Upper lobe of left lung (tissue), 6 donors: ENCODE results near the gene MAEA. TPM values are rescaled to one million over a fixed set of nuclear protein-coding genes. Genes with fewer than 3 reads are reported as not detected.
A peak's percentile ranks its signal among the peaks of the same experiment; 100 is the strongest.
"Not testable (repeated sequence)": the region's sequence is repeated elsewhere in the genome, so short reads cannot be mapped to it uniquely, and the experiment has no call there.

Experiments
- ATAC-seq, 2 donors: fragments of 200-7000 bp; cut with Tn5 transposase; one replicate each; pipeline ENCODE4 v1.9.1; 2022; ENCODE audit warnings: mild to moderate bottlenecking in 2 of 2, moderate library complexity in 2 of 2; ENCODE audit not compliant: low FRiP score in 2 of 2
- DNase-seq, 2 donors: peaks; one replicate each; pipeline ENCODE4 v3.0.0-alpha.2; 2019 to 2020
- H3K27ac ChIP-seq, 4 donors: fragments of 200-600 bp; sonication (generic); one replicate each; pipeline ENCODE4 v1.5.1; 2016 to 2019
- H3K27me3 ChIP-seq, 4 donors: fragments of 200-600 bp; sonication (generic); one replicate each; pipeline ENCODE4 v1.5.1; 2017 to 2019
- H3K36me3 ChIP-seq, 4 donors: fragments of 200-600 bp; sonication (generic); one replicate each; pipeline ENCODE4 v1.5.1; 2016 to 2019
- H3K4me1 ChIP-seq, 4 donors: fragments of 200-600 bp; sonication (generic); one replicate each; pipeline ENCODE4 v1.5.1; 2018 to 2019
- H3K4me3 ChIP-seq, 4 donors: fragments of 200-600 bp; sonication (generic); one replicate each; pipeline ENCODE4 v1.5.1; 2017 to 2019; ENCODE audit warnings: mild to moderate bottlenecking in 2 of 4, moderate library complexity in 1 of 4
- H3K9me3 ChIP-seq, 4 donors: fragments of 200-600 bp; sonication (generic); one replicate each; pipeline ENCODE4 v1.5.1; 2018 to 2019
- EP300 ChIP-seq, 4 donors: sonication (generic); formaldehyde crosslinking; IDR thresholded peaks; one replicate each; pipeline ENCODE4 v1.5.1; 2017; ENCODE audit warnings: antibody characterized with exemption in 4 of 4, control low read depth in 2 of 4
- POLR2A ChIP-seq, 4 donors: fragments of 450-650 bp; IDR thresholded peaks; one replicate each; pipeline ENCODE4 v1.5.1; 2016 to 2017; ENCODE audit warnings: antibody characterized with exemption in 4 of 4, mild to moderate bottlenecking in 2 of 4
- POLR2AphosphoS5 ChIP-seq, 2 donors: sonication (generic); formaldehyde crosslinking; IDR thresholded peaks; one replicate each; pipeline ENCODE4 v1.5.1; 2017; ENCODE audit warnings: antibody characterized with exemption in 2 of 2
- WGBS, 2 donors: methylation state at CpG; one replicate each; pipeline ENCODE4 v1.1.5; 2017 to 2018; 5-methylcytosine and 5-hydroxymethylcytosine counted together
- total RNA-seq, 6 donors: library from RNA; depleted of rRNA in 4 of 6; stranded (reverse); fragments of >200 nt in 4 of 6; gene quantifications; one replicate each; pipeline versions ENCODE4 v1.1.0 to v1.2.1, GENCODE V29; 2016 to 2021
- TF ChIP-seq, protein P1 (sequence below), 6 experiments: fragments of 450-650 bp in 4 of 6; fragments of 200-600 bp in 2 of 6; sonication (generic) in 2 of 6; IDR thresholded peaks; one replicate each; pipeline ENCODE4 v1.5.1; 2016 to 2019; ENCODE audit warnings: antibody characterized with exemption in 6 of 6
- donor health status: DM: no; HTN: no; CAD: no; lungs with moderate emphysema.
- donor health status: DM: no; HTN: yes; CAD: no; lungs with severe emphysema.

Gene MAEA
- total RNA-seq, 6 donors from 2014 or later, result 58.5 to 289 (median 73.0) TPM

DNA sequence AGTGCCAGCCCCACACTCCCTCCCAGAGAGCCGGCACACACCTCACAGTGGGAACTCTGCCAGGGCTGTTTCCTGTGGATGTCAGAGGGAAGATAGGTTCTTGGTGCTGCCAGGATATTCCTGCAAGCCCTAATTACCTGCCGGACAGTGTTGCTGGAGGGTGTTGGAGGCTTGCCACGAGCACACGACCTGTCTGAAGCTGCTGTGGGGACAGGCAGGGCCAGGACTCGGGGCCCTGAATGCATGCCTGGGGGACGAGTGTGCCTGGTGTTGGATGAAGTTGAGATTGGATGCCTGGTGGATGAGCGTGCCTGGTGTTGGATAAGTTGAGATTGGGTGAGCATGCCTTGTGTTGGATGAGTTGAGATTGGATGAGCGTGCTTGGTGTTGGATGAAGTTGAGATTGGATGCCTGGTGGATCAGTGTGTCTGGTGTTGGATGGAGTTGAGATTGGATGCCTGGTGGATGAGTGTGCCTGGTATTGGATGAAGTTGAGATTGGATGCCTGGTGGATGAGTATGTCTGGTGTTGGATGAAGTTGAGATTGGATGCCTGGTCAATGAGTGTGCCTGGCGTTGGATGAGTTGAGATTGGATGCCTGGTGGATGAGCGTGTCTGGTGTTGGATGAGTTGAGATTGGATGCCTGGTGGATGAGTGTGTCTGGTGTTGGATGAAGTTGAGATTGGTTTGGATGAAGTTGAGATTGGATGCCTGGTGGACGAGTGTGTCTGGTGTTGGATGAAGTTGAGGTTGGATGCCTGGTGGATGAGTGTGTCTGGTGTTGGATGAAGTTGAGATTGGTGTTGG is 34.1 kb downstream of the MAEA start:
- Histone ChIP-seq H3K4me1 (no peaks in the 10 kb centered on the region), H3K27me3 (no peaks in the 10 kb centered on the region), H3K36me3 (peaks cover 8 to 88% (median 56%) of the 10 kb centered on the region in 4 donors), H3K9me3 (no peaks in the 10 kb centered on the region), H3K4me3 (no peak overlapping the region), H3K27ac (no peak overlapping the region)
- TF ChIP-seq EP300 (IDR thresholded peaks at IDR 0.05), result no peak
- TF ChIP-seq, protein P1, sequence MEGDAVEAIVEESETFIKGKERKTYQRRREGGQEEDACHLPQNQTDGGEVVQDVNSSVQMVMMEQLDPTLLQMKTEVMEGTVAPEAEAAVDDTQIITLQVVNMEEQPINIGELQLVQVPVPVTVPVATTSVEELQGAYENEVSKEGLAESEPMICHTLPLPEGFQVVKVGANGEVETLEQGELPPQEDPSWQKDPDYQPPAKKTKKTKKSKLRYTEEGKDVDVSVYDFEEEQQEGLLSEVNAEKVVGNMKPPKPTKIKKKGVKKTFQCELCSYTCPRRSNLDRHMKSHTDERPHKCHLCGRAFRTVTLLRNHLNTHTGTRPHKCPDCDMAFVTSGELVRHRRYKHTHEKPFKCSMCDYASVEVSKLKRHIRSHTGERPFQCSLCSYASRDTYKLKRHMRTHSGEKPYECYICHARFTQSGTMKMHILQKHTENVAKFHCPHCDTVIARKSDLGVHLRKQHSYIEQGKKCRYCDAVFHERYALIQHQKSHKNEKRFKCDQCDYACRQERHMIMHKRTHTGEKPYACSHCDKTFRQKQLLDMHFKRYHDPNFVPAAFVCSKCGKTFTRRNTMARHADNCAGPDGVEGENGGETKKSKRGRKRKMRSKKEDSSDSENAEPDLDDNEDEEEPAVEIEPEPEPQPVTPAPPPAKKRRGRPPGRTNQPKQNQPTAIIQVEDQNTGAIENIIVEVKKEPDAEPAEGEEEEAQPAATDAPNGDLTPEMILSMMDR (IDR thresholded peaks at IDR 0.05), result no peak
- TF ChIP-seq POLR2AphosphoS5 (IDR thresholded peaks at IDR 0.05), result no peak
- TF ChIP-seq POLR2A (IDR thresholded peaks at IDR 0.05), result no peak
- 90 to 92% methylated on average over 10 to 11 of the region's 11 CpGs for WGBS, 2 donors
- DNase-seq (no peak), ATAC-seq (no peak)

DNA sequence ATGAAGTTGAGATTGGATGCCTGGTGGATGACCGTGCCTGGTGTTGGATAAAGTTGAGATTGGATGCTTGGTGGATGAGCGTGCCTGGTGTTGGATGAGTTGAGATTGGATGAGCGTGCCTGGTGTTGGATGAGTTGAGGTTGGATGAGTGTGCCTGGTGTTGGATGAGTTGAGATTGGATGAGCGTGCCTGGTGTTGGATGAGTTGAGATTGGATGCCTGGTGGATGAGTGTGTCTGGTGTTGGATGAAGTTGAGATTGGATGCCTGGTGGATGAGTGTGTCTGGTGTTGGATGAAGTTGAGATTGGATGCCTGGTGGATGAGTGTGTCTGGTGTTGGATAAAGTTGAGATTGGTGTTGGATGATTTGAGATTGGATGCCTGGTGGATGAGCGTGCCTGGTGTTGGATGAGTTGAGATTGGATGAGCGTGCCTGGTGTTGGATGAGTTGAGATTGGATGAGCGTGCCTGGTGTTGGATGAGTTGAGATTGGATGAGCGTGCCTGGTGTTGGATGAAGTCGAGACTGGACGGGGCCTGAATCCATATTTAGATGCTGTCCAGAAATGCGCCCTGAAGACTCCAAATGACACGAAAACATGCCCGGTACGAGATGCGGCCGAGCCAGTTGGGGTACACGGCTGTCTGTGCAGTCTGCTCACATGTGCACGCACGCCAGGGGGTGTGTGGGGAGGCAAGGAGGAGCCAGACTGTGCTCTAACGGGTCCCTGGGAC is 34.9 kb downstream of the MAEA start:
- not testable (repeated sequence) for H3K9me3 ChIP-seq, H3K27ac ChIP-seq, ATAC-seq, H3K27me3 ChIP-seq, H3K4me3 ChIP-seq, DNase-seq, H3K4me1 ChIP-seq
- 94 to 95% methylated on average over 20 of the region's 20 CpGs for WGBS, 2 donors
- peaks cover 8 to 88% (median 59%) of the 10 kb centered on the region in 4 donors for H3K36me3 ChIP-seq

DNA sequence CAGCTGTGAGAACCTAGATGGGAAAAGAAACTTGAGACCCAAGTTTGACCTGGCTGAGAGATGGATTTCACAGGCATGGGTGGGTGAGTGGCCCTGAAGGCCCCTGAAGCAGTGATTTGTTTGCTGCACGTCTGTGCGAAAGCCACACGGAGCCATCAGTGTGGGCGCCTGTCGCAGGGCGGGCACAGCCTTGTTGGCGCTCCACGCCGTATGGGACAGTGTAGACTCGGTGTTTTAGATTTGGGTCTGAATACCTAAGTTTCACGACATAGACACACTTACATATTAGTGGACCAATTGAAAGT is 35.4 kb downstream of the MAEA start:
- Histone ChIP-seq H3K9me3 (no peaks in the 10 kb centered on the region), H3K4me1 (peaks cover 0 to 7% (median 0%) of the 10 kb centered on the region in 4 donors), H3K27ac (no peak overlapping the region), H3K27me3 (no peaks in the 10 kb centered on the region), H3K4me3 (no peak overlapping the region), H3K36me3 (peaks cover 11 to 88% (median 62%) of the 10 kb centered on the region in 4 donors)
- peak in 1 of 2 donors; percentile 74 for DNase-seq
- TF ChIP-seq POLR2AphosphoS5 (IDR thresholded peaks at IDR 0.05), result no peak
- no peak for TF ChIP-seq POLR2A (IDR thresholded peaks at IDR 0.05)
- TF ChIP-seq EP300 (IDR thresholded peaks at IDR 0.05), result no peak
- TF ChIP-seq, protein P1 (IDR thresholded peaks at IDR 0.05), result no peak
- ATAC-seq, result no peak
- 94 to 96% methylated on average over 11 of the region's 11 CpGs for WGBS, 2 donors

DNA sequence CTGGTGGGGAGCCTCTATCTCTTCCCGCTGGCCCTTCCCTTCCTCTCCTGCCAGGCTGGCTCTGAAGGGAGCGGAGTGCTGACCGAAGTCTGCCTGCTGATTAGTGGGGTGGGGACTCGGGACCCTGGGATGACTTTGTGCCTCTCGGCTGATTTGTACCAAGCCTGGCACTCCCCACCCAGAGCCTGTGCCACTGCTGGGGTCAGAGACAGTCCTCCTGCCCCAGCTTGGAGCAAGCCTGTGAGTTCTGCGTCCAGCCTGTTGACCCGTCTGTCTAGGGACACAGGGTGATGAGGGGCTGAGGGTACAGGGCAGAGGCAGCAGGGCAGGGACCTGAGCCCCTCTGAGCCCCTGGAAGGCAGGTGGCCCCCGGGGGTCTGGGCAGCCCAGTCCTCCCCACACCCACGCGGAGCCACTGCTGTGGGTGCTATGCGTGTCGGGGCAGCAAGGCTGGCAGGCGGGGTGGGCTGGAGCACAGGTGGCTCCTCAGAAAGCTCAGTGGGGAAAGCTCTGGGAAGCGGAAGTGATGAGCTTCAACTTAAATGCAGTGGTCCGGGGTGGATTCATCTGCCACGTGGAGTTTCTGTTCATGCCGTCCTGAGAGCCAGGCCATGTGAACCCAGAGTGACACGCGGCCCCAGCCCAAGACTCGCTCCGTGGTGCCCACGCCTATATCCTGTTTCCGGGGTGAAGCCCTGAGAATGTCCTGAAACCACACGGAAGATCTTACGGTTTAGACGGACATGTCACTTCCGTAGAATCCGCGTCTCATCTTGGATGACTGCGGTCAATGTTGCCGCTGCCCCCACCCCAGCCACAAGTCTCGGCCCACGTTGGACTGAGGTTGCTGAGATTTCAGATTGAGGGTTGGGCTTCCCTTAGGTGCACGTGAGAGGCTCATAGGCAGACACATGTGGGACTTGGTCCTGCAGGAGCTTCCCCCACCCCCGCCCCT is 36.3 kb downstream of the MAEA start:
- peaks cover 0 to 7% (median 0%) of the 10 kb centered on the region in 4 donors for H3K4me1 ChIP-seq
- H3K4me3 ChIP-seq, result no peak overlapping the region
- 91 to 93% methylated on average over 21 to 34 of the region's 35 CpGs for WGBS, 2 donors
- H3K36me3 ChIP-seq, result peaks cover 11 to 83% (median 63%) of the 10 kb centered on the region in 4 donors
- no peaks in the 10 kb centered on the region for H3K27me3 ChIP-seq
- ATAC-seq, result no peak
- DNase-seq, result peak in 1 of 2 donors; percentile 71
- no peak overlapping the region for H3K27ac ChIP-seq
- TF ChIP-seq POLR2AphosphoS5 (IDR thresholded peaks at IDR 0.05) (no peak), POLR2A (IDR thresholded peaks at IDR 0.05) (no peak), EP300 (IDR thresholded peaks at IDR 0.05) (no peak)
- TF ChIP-seq, protein P1 (IDR thresholded peaks at IDR 0.05), result no peak
- no peaks in the 10 kb centered on the region for H3K9me3 ChIP-seq
